Measurements from ENCODE around the gene THAP11. TPM values are rescaled to one million over a fixed set of nuclear protein-coding genes. Genes with fewer than 3 reads are reported as not detected.
"Not testable (repeated sequence)": the region's sequence is repeated elsewhere in the genome, so short reads cannot be mapped to it uniquely, and the experiment has no call there.

Gene THAP11
- total RNA-seq, 1 donor from 2014 or later = 36.8 TPM

GRCh38 chr16:67860589-67861398 is 18.7 kb downstream of the THAP11 start:
- DNase-seq (ENCODE audit: extremely low read depth, low read depth, low spot score) = no peak

GRCh38 chr16:67861877-67862276 is 19.8 kb downstream of the THAP11 start:
- DNase-seq (ENCODE audit: extremely low read depth, low read depth, low spot score) = no peak

- DNase-seq (ENCODE audit: extremely low read depth, low read depth, low spot score) = no peak
Measured at GRCh38 chr16:67862623-67863583, 20.8 kb downstream of the THAP11 start.

- not testable (repeated sequence) for DNase-seq (ENCODE audit: extremely low read depth, low read depth, low spot score)
Measured at GRCh38 chr16:67864044-67864443, 21.9 kb downstream of the THAP11 start.

GRCh38 chr16:67864594-67864993 is 22.5 kb downstream of the THAP11 start:
- no peak for DNase-seq (ENCODE audit: extremely low read depth, low read depth, low spot score)

GRCh38 chr16:67865318-67865717 is 23.2 kb downstream of the THAP11 start:
- no peak for DNase-seq (ENCODE audit: extremely low read depth, low read depth, low spot score)

- no peak for DNase-seq (ENCODE audit: extremely low read depth, low read depth, low spot score)
Measured at GRCh38 chr16:67868290-67868689, 26.2 kb downstream of the THAP11 start.

- DNase-seq (ENCODE audit: extremely low read depth, low read depth, low spot score) = no peak
Measured at GRCh38 chr16:67869653-67870052, 27.5 kb downstream of the THAP11 start.

- DNase-seq (ENCODE audit: extremely low read depth, low read depth, low spot score) = no peak
Measured at GRCh38 chr16:67871256-67871655, 29.1 kb downstream of the THAP11 start.

GRCh38 chr16:67872131-67872630 is 30.1 kb downstream of the THAP11 start:
- no peak for DNase-seq (ENCODE audit: extremely low read depth, low read depth, low spot score)

- DNase-seq (ENCODE audit: extremely low read depth, low read depth, low spot score) = no peak
Measured at GRCh38 chr16:67872631-67873434, 30.7 kb downstream of the THAP11 start, which contains the start of gene EDC4. Gene EDC4 (plus strand): TSS chr16:67873052. CDS start chr16:67873262, 210 bp downstream.

- no peak for DNase-seq (ENCODE audit: extremely low read depth, low read depth, low spot score)
Measured at GRCh38 chr16:67873435-67874370, 31.6 kb downstream of the THAP11 start.

GRCh38 chr16:67874372-67874771 is 32.3 kb downstream of the THAP11 start:
- DNase-seq (ENCODE audit: extremely low read depth, low read depth, low spot score) = no peak

- DNase-seq (ENCODE audit: extremely low read depth, low read depth, low spot score) = no peak
Measured at GRCh38 chr16:67877064-67877463, 34.9 kb downstream of the THAP11 start.

- DNase-seq (ENCODE audit: extremely low read depth, low read depth, low spot score) = no peak
Measured at GRCh38 chr16:67878232-67878631, 36.1 kb downstream of the THAP11 start.

- DNase-seq (ENCODE audit: extremely low read depth, low read depth, low spot score) = no peak
Measured at GRCh38 chr16:67878846-67879245, 36.7 kb downstream of the THAP11 start.

- no peak for DNase-seq (ENCODE audit: extremely low read depth, low read depth, low spot score)
Measured at GRCh38 chr16:67879462-67879861, 37.3 kb downstream of the THAP11 start.

- DNase-seq (ENCODE audit: extremely low read depth, low read depth, low spot score) = no peak
Measured at GRCh38 chr16:67879936-67880335, 37.8 kb downstream of the THAP11 start.

GRCh38 chr16:67880584-67880983 is 38.5 kb downstream of the THAP11 start:
- DNase-seq (ENCODE audit: extremely low read depth, low read depth, low spot score) = no peak
